Right hindlimb (tissue), 1 donor: Measurements from ENCODE around the gene LINGO1.
A peak's percentile ranks its signal among the peaks of the same experiment; 100 is the strongest.

Experiments
- DNase-seq: peaks from one replicate; pipeline ENCODE4 v3.0.0-alpha.2; 2018

LINGO1 gene

GRCh38 chr15:77632534-77633133 lies at the start of gene LINGO1:
TSS of gene LINGO1 (minus strand) at chr15:77632912. CDS start at chr15:77632315, 597 bp downstream.
- DNase-seq = peak; percentile 65

GRCh38 chr15:77681362-77681761 lies 48.6 kb upstream of the LINGO1 start:
- no peak for DNase-seq

- no peak for DNase-seq
Measured at GRCh38 chr15:77676569-77677375, 44.1 kb upstream of the LINGO1 start.

GRCh38 chr15:77675806-77676415 lies 43.2 kb upstream of the LINGO1 start:
- no peak for DNase-seq

- DNase-seq = no peak
Measured at GRCh38 chr15:77674327-77674726, 41.6 kb upstream of the LINGO1 start.

GRCh38 chr15:77673866-77674265 lies 41.2 kb upstream of the LINGO1 start:
- no peak for DNase-seq

- no peak for DNase-seq
Measured at GRCh38 chr15:77672135-77672534, 39.4 kb upstream of the LINGO1 start.

GRCh38 chr15:77671362-77672056 lies 38.8 kb upstream of the LINGO1 start:
- DNase-seq = no peak

GRCh38 chr15:77670558-77671361 lies 38.0 kb upstream of the LINGO1 start:
- DNase-seq = no peak

GRCh38 chr15:77669896-77670295 lies 37.2 kb upstream of the LINGO1 start:
- no peak for DNase-seq

GRCh38 chr15:77667338-77668234 lies 34.9 kb upstream of the LINGO1 start:
- DNase-seq = no peak

GRCh38 chr15:77666296-77666660 lies 33.6 kb upstream of the LINGO1 start:
- no peak for DNase-seq

GRCh38 chr15:77665530-77666295 lies 33.0 kb upstream of the LINGO1 start:
- DNase-seq = no peak

- no peak for DNase-seq
Measured at GRCh38 chr15:77664428-77664827, 31.7 kb upstream of the LINGO1 start.

GRCh38 chr15:77663256-77663655 lies 30.5 kb upstream of the LINGO1 start:
- DNase-seq = no peak

- DNase-seq = peak; percentile 65
Measured at GRCh38 chr15:77659350-77660321, 26.9 kb upstream of the LINGO1 start.

GRCh38 chr15:77658304-77658703 lies 25.6 kb upstream of the LINGO1 start:
- DNase-seq = no peak

GRCh38 chr15:77657634-77658238 lies 25.0 kb upstream of the LINGO1 start:
- no peak for DNase-seq

- no peak for DNase-seq
Measured at GRCh38 chr15:77656294-77656693, 23.6 kb upstream of the LINGO1 start.
